ENCODE measurements around the gene NTRK1.

NTRK1 gene

GRCh38 chr1:156860628-156861423 is at the start of gene NTRK1:
Gene NTRK1 (plus strand): TSS chr1:156860865. CDS start chr1:156860935, 70 bp downstream.
- DNase-seq = peak; percentile 53

- no peak for DNase-seq
Measured at GRCh38 chr1:156811168-156811567, 49.5 kb upstream of the NTRK1 start.

GRCh38 chr1:156812293-156812990 is 48.2 kb upstream of the NTRK1 start:
- no peak for DNase-seq

- DNase-seq = no peak
Measured at GRCh38 chr1:156813298-156813697, 47.4 kb upstream of the NTRK1 start.

GRCh38 chr1:156813750-156814570 is 46.7 kb upstream of the NTRK1 start:
- peak; percentile 75 for DNase-seq

- DNase-seq = peak; percentile 45
Measured at GRCh38 chr1:156814571-156815260, 45.9 kb upstream of the NTRK1 start.

- no peak for DNase-seq
Measured at GRCh38 chr1:156815307-156815826, 45.3 kb upstream of the NTRK1 start.

- no peak for DNase-seq
Measured at GRCh38 chr1:156815961-156816422, 44.7 kb upstream of the NTRK1 start.

GRCh38 chr1:156816561-156817328 is 43.9 kb upstream of the NTRK1 start, which contains the start of gene SH2D2A:
Gene SH2D2A (minus strand): TSS chr1:156816848. CDS start chr1:156816708, 140 bp downstream.
- DNase-seq = peak; percentile 87

- DNase-seq = no peak
Measured at GRCh38 chr1:156821801-156822200, 38.9 kb upstream of the NTRK1 start.

- no peak for DNase-seq
Measured at GRCh38 chr1:156822680-156823079, 38.0 kb upstream of the NTRK1 start.

- DNase-seq = no peak
Measured at GRCh38 chr1:156823210-156823790, 37.4 kb upstream of the NTRK1 start.

GRCh38 chr1:156826630-156827029 is 34.0 kb upstream of the NTRK1 start:
- DNase-seq = no peak

GRCh38 chr1:156828400-156829124 is 32.1 kb upstream of the NTRK1 start:
- DNase-seq = no peak

GRCh38 chr1:156832434-156832833 is 28.2 kb upstream of the NTRK1 start:
- DNase-seq = no peak

- no peak for DNase-seq
Measured at GRCh38 chr1:156833603-156834002, 27.1 kb upstream of the NTRK1 start.

- DNase-seq = no peak
Measured at GRCh38 chr1:156834322-156834721, 26.3 kb upstream of the NTRK1 start.

GRCh38 chr1:156836041-156836654 is 24.5 kb upstream of the NTRK1 start:
- no peak for DNase-seq

GRCh38 chr1:156836892-156837291 is 23.8 kb upstream of the NTRK1 start:
- no peak for DNase-seq

GRCh38 chr1:156838972-156839371 is 21.7 kb upstream of the NTRK1 start:
- peak; percentile 24 for DNase-seq
